ENCODE results near the gene C1QTNF5. TPM values are rescaled to one million over a fixed set of nuclear protein-coding genes. Genes with fewer than 3 reads are reported as not detected.

C1QTNF5 gene
- total RNA-seq, 1 experiment from 2014 or later = not detected

GRCh38 chr11:119345685-119346084 lies 5.0 kb upstream of the C1QTNF5 start:
- H4K20me1 ChIP-seq (ENCODE audit: insufficient read depth) = no peaks in the 10 kb centered on the region
- no peaks in the 10 kb centered on the region for H3K27me3 ChIP-seq (ENCODE audit: insufficient read depth, low read length)
- H3K4me2 ChIP-seq (ENCODE audit: low read length) = no peak overlapping the region
- no peak for ATAC-seq
- H3K9me3 ChIP-seq (ENCODE audit: control insufficient read depth in 1 of 2, insufficient read depth in 1 of 2, low read depth in 1 of 2, low read length in 2 of 2) = no peaks in the 10 kb centered on the region
- TF ChIP-seq MAX (IDR thresholded peaks at IDR 0.05) (no peak), CBX3 (IDR thresholded peaks at IDR 0.05; ENCODE audit: low read depth) (no peak), POLR2A (IDR thresholded peaks at IDR 0.05; ENCODE audit: borderline replicate concordance, extremely low read depth, insufficient read depth, insufficient read length) (no peak), SRF (IDR thresholded peaks at IDR 0.05; ENCODE audit: low read depth) (no peak), POLR2AphosphoS5 (IDR thresholded peaks at IDR 0.05; ENCODE audit: low read depth, low read length) (no peak)
- DNase-seq (ENCODE audit: low read depth, low spot score) = no peak
- H3K9me2 ChIP-seq (ENCODE audit: insufficient read depth) = no peaks in the 10 kb centered on the region
- POLR2A ChIA-PET = no interaction called here
- no peaks in the 10 kb centered on the region for H3K4me1 ChIP-seq (ENCODE audit: control insufficient read depth in 1 of 2, insufficient read depth in 2 of 2, low read length in 2 of 2)
- H2AFZ ChIP-seq (ENCODE audit: low read depth, low read length, poor library complexity, severe bottlenecking) = no peak overlapping the region
- intact Hi-C loops (cut with micrococcal nuclease) = no loop called here
- no peaks in the 10 kb centered on the region for H3K36me3 ChIP-seq (ENCODE audit: control insufficient read depth in 1 of 2, insufficient read depth in 2 of 2, low read length in 2 of 2)
- RAD21 ChIA-PET (ENCODE audit: low non-redundant PET in 1 of 2, low total read pairs in 2 of 2, uncharacterized antibody in 2 of 2, unreplicated experiment in 2 of 2) = no interaction called here
- no peak overlapping the region for H3K4me3 ChIP-seq (replicated peaks in 1 of 2; ENCODE audit: low read depth in 1 of 2, low read length in 2 of 2)
- no peak overlapping the region for H3K27ac ChIP-seq (ENCODE audit: low read depth, low read length)
- BruUV-seq (replicated peaks) = no TSS peak
- no peak overlapping the region for H3K9ac ChIP-seq (ENCODE audit: low read length)
- CTCF ChIA-PET = interaction anchor here (1.6 kb wide), 1 partner anchor 11 kb away, joined by 7 read pairs; no protein-coding TSS in a partner anchor
- no peaks in the 10 kb centered on the region for H3K79me2 ChIP-seq (ENCODE audit: insufficient read depth, low read length)

- Histone ChIP-seq H3K4me3 (replicated peaks in 1 of 2; ENCODE audit: low read depth in 1 of 2, low read length in 2 of 2) (no peak overlapping the region), H3K4me1 (ENCODE audit: control insufficient read depth in 1 of 2, insufficient read depth in 2 of 2, low read length in 2 of 2) (peaks cover 0 to 10% of the 10 kb centered on the region in 2 experiments; a peak in 2 of 4 replicates), H3K9ac (ENCODE audit: low read length) (no peak overlapping the region), H4K20me1 (ENCODE audit: insufficient read depth) (no peaks in the 10 kb centered on the region), H3K27ac (ENCODE audit: low read depth, low read length) (no peak overlapping the region), H3K27me3 (ENCODE audit: insufficient read depth, low read length) (no peaks in the 10 kb centered on the region), H3K36me3 (ENCODE audit: control insufficient read depth in 1 of 2, insufficient read depth in 2 of 2, low read length in 2 of 2) (no peaks in the 10 kb centered on the region), H3K79me2 (ENCODE audit: insufficient read depth, low read length) (no peaks in the 10 kb centered on the region), H3K9me2 (ENCODE audit: insufficient read depth) (no peaks in the 10 kb centered on the region), H3K9me3 (ENCODE audit: control insufficient read depth in 1 of 2, insufficient read depth in 1 of 2, low read depth in 1 of 2, low read length in 2 of 2) (no peaks in the 10 kb centered on the region), H3K4me2 (ENCODE audit: low read length) (no peak overlapping the region), H2AFZ (ENCODE audit: low read depth, low read length, poor library complexity, severe bottlenecking) (no peak overlapping the region)
- DNase-seq (ENCODE audit: low read depth, low spot score) (no peak), ATAC-seq (no peak)
- intact Hi-C loops (cut with micrococcal nuclease) = no loop called here
- RAD21 ChIA-PET (ENCODE audit: low non-redundant PET in 1 of 2, low total read pairs in 2 of 2, uncharacterized antibody in 2 of 2, unreplicated experiment in 2 of 2) = no interaction called here
- CTCF ChIA-PET = interaction anchor here (1.1 kb wide), 1 partner anchor 12 kb away, joined by 3 read pairs; no protein-coding TSS in a partner anchor
- POLR2A ChIA-PET = no interaction called here
- no TSS peak for BruUV-seq (replicated peaks)
- TF ChIP-seq ZBTB33 (IDR thresholded peaks at IDR 0.05; ENCODE audit: extremely low read depth, insufficient replicate concordance, low read length) (no peak), MAX (IDR thresholded peaks at IDR 0.05) (no peak), RAD21 (IDR thresholded peaks at IDR 0.05; ENCODE audit: low read depth) (no peak), SP1 (IDR thresholded peaks at IDR 0.05; ENCODE audit: low read depth) (no peak), ATF3 (IDR thresholded peaks at IDR 0.05) (no peak), EZH2 (IDR thresholded peaks at IDR 0.05) (no peak), FOSL1 (IDR thresholded peaks at IDR 0.05; ENCODE audit: low read depth) (no peak), TCF7L2 (IDR thresholded peaks at IDR 0.05; ENCODE audit: borderline replicate concordance, extremely low read depth, insufficient read depth, insufficient read length) (no peak), ZNF274 (IDR thresholded peaks at IDR 0.05; ENCODE audit: low read depth, low read length) (no peak), CEBPB (IDR thresholded peaks at IDR 0.05; ENCODE audit: low read depth) (no peak), EZH2phosphoT487 (IDR thresholded peaks at IDR 0.05; ENCODE audit: borderline replicate concordance) (no peak), CTCF (IDR thresholded peaks at IDR 0.05 in 2 of 3, conservative IDR thresholded peaks at IDR 0.05 in 1 of 3; ENCODE audit: borderline replicate concordance in 1 of 3, insufficient read depth in 1 of 3, low read depth in 2 of 3, low read length in 2 of 3) (no peak)
Measured at GRCh38 chr11:119344291-119345010, 3.8 kb upstream of the C1QTNF5 start.
